ENCODE results near the gene CLIC4. TPM values are rescaled to one million over a fixed set of nuclear protein-coding genes. Genes with fewer than 3 reads are reported as not detected.

The CLIC4 gene
- polyA plus RNA-seq, 1 donor (not counting 4 experiments of a cell fraction or from before 2014, with no cell fraction given): 130 TPM

DNA sequence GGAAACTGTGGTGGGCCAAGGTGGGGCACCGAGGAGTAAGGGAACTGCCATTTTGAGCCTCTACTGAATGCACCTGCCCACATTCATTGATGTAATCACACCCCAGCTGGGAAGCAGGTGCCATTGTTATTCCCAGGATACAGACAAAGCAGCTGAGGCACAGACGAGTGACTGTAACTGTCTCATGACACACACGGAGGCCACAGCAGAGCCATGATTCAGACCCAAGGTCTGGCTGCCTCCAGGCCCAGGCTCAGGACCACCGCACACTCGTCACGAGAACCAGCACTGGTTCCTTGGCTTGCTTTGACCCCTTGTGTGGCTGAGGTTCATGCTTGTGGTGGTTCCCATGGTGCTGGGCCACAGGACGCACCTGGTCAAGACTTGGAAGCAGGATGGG lies 45.6 kb upstream of the CLIC4 start:
- no peak overlapping the region for H2AFZ ChIP-seq (ENCODE audit: control insufficient read depth, low read length)

DNA sequence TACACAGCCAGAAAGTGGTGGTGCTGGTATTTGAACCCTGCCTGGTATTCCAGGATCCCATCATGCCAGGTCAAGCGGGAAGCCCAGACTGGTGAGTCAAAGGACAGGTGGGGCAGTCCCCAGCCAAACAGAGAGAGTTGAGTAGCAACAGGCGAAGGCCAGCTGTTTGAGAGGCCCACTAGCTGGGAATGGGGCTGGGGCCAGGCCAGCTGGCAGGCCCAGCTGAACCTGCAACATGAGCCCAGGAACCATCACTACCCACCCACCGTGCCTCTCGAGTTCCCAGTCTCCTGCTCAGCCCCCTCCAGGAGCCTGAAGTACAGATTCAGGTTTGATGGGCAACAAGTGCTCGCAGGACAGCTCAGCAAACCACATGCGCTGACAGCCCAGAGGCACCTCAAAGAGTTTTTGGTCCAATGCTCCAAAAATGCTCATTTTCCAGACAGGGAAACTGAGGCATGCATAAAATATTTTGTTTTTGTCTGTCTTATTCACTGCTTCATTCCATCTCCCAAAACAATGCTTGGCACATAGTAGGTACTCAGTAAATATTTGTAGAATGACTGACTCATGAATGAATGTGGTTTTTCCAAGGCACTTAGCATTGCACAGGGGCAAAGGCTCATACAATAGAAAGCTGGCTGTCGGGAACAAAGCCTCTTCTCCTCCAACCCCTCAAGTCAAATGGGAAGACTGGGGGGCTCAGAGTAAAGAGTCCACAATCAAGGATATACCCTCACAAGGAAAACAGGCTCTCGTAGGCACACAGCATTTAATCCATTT lies 42.5 kb upstream of the CLIC4 start:
- FAIRE-seq (no peak), DNase-seq (ENCODE audit: low read depth, low spot score) (peak; percentile 64)
- no peaks in the 10 kb centered on the region for H3K36me3 ChIP-seq (ENCODE audit: control insufficient read depth in 2 of 2, extremely low read depth in 1 of 2, insufficient read depth in 2 of 2, low read length in 2 of 2)
- no peak overlapping the region for H3K9ac ChIP-seq (ENCODE audit: control insufficient read depth, extremely low read depth, insufficient read depth, low read length)
- H3K9me3 ChIP-seq (ENCODE audit: control insufficient read depth, low read depth, low read length): no peaks in the 10 kb centered on the region
- no peak overlapping the region for H3K4me3 ChIP-seq (ENCODE audit: control insufficient read depth in 2 of 3, extremely low read depth in 1 of 3, insufficient read depth in 2 of 3, low read depth in 1 of 3, low read length in 3 of 3)
- no peak overlapping the region for H2AFZ ChIP-seq (ENCODE audit: control insufficient read depth, low read length)
- H3K27ac ChIP-seq (ENCODE audit: control insufficient read depth, insufficient read depth, low read length): no peak overlapping the region
- dilution Hi-C loops (cut with MboI; ENCODE audit: extremely low pct_ligation_motif_present, low sequenced_read_pairs): no loop called here
- peaks cover 24% of the 10 kb centered on the region for H3K4me1 ChIP-seq (ENCODE audit: control insufficient read depth, extremely low read depth, insufficient read depth, low read length)
- H3K79me2 ChIP-seq (ENCODE audit: control insufficient read depth, insufficient read depth, low read length): no peaks in the 10 kb centered on the region
- H3K9me1 ChIP-seq (ENCODE audit: control insufficient read depth, extremely low read depth, insufficient read depth, low read length): no peaks in the 10 kb centered on the region
- H4K20me1 ChIP-seq (ENCODE audit: control insufficient read depth, extremely low read depth, insufficient read depth, low read length): no peaks in the 10 kb centered on the region
- peak overlapping the region; percentile 41 for H3K4me2 ChIP-seq (ENCODE audit: control insufficient read depth, extremely low read depth, insufficient read depth, low read depth, low read length)
- TF ChIP-seq, protein P1, sequence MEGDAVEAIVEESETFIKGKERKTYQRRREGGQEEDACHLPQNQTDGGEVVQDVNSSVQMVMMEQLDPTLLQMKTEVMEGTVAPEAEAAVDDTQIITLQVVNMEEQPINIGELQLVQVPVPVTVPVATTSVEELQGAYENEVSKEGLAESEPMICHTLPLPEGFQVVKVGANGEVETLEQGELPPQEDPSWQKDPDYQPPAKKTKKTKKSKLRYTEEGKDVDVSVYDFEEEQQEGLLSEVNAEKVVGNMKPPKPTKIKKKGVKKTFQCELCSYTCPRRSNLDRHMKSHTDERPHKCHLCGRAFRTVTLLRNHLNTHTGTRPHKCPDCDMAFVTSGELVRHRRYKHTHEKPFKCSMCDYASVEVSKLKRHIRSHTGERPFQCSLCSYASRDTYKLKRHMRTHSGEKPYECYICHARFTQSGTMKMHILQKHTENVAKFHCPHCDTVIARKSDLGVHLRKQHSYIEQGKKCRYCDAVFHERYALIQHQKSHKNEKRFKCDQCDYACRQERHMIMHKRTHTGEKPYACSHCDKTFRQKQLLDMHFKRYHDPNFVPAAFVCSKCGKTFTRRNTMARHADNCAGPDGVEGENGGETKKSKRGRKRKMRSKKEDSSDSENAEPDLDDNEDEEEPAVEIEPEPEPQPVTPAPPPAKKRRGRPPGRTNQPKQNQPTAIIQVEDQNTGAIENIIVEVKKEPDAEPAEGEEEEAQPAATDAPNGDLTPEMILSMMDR (optimal IDR thresholded peaks at IDR 0.05 in 1 of 3, IDR thresholded peaks at IDR 0.05 in 1 of 3, conservative IDR thresholded peaks at IDR 0.05 in 1 of 3; ENCODE audit: extremely low read depth in 1 of 3, insufficient read depth in 2 of 3, low read length in 3 of 3): no peak
- no peak for TF ChIP-seq EZH2 (IDR thresholded peaks at IDR 0.05; ENCODE audit: low read length)
- H3K27me3 ChIP-seq (ENCODE audit: control insufficient read depth, extremely low read depth, insufficient read depth, low read length): no peaks in the 10 kb centered on the region

More for the DNA sequence above, 45.6 kb upstream of the CLIC4 start:
- Histone ChIP-seq H3K4me2 (ENCODE audit: control insufficient read depth, extremely low read depth, insufficient read depth, low read depth, low read length) (no peak overlapping the region), H3K27ac (ENCODE audit: control insufficient read depth, insufficient read depth, low read length) (no peak overlapping the region), H3K4me3 (ENCODE audit: control insufficient read depth in 2 of 3, extremely low read depth in 1 of 3, insufficient read depth in 2 of 3, low read depth in 1 of 3, low read length in 3 of 3) (no peak overlapping the region), H3K36me3 (ENCODE audit: control insufficient read depth in 2 of 2, extremely low read depth in 1 of 2, insufficient read depth in 2 of 2, low read length in 2 of 2) (no peaks in the 10 kb centered on the region), H3K4me1 (ENCODE audit: control insufficient read depth, extremely low read depth, insufficient read depth, low read length) (peaks cover 12% of the 10 kb centered on the region), H3K9ac (ENCODE audit: control insufficient read depth, extremely low read depth, insufficient read depth, low read length) (no peak overlapping the region), H3K79me2 (ENCODE audit: control insufficient read depth, insufficient read depth, low read length) (no peaks in the 10 kb centered on the region), H3K9me1 (ENCODE audit: control insufficient read depth, extremely low read depth, insufficient read depth, low read length) (no peaks in the 10 kb centered on the region), H3K9me3 (ENCODE audit: control insufficient read depth, low read depth, low read length) (no peaks in the 10 kb centered on the region), H3K27me3 (ENCODE audit: control insufficient read depth, extremely low read depth, insufficient read depth, low read length) (no peaks in the 10 kb centered on the region), H4K20me1 (ENCODE audit: control insufficient read depth, extremely low read depth, insufficient read depth, low read length) (no peaks in the 10 kb centered on the region)
- TF ChIP-seq, protein P1 (optimal IDR thresholded peaks at IDR 0.05 in 1 of 3, IDR thresholded peaks at IDR 0.05 in 1 of 3, conservative IDR thresholded peaks at IDR 0.05 in 1 of 3; ENCODE audit: extremely low read depth in 1 of 3, insufficient read depth in 2 of 3, low read length in 3 of 3): no peak
- no peak for TF ChIP-seq EZH2 (IDR thresholded peaks at IDR 0.05; ENCODE audit: low read length)
- dilution Hi-C loops (cut with MboI; ENCODE audit: extremely low pct_ligation_motif_present, low sequenced_read_pairs): no loop called here
- FAIRE-seq (no peak), DNase-seq (ENCODE audit: low read depth, low spot score) (no peak)

Data from keratinocyte (primary cell).